GM10266 (cell line): Measurements from ENCODE around the gene ALDH4A1.

Experiments
- DNase-seq: peaks from one replicate; pipeline ENCODE4 v3.0.0; 2012; ENCODE audit errors: extremely low spot score
- CTCF ChIP-seq: IDR thresholded peaks from 2 replicates; pipeline ENCODE4 v1.5.1; 2012; ENCODE audit warnings: mild to moderate bottlenecking, low read depth; ENCODE audit not compliant: control insufficient read depth, insufficient read depth; ENCODE audit errors: missing control alignments

ALDH4A1 gene

GRCh38 chr1:18903291-18903756 lies 969 bp upstream of the ALDH4A1 start:
- DNase-seq, result no peak
- TF ChIP-seq CTCF, result no peak

- DNase-seq, result peak; percentile 55
- no peak for TF ChIP-seq CTCF
Measured at GRCh38 chr1:18901952-18902522, 318 bp downstream of the ALDH4A1 start.

- no peak for DNase-seq
- no peak for TF ChIP-seq CTCF
Measured at GRCh38 chr1:18901147-18901951, 1.0 kb downstream of the ALDH4A1 start.

GRCh38 chr1:18900303-18900841 lies 2.0 kb downstream of the ALDH4A1 start:
- no peak for DNase-seq

GRCh38 chr1:18899363-18900049 lies 2.8 kb downstream of the ALDH4A1 start:
- no peak for TF ChIP-seq CTCF
- DNase-seq, result no peak

More at GRCh38 chr1:18900303-18900841, 2.0 kb downstream of the ALDH4A1 start:
- no peak for TF ChIP-seq CTCF

- no peak for DNase-seq
- TF ChIP-seq CTCF, result no peak
Measured at GRCh38 chr1:18898567-18898966, 3.8 kb downstream of the ALDH4A1 start.
